Bronchial epithelial cell (primary cell): ENCODE data around the gene FJX1. TPM values are rescaled to one million over a fixed set of nuclear protein-coding genes. Genes with fewer than 3 reads are reported as not detected.

Experiments used
- DNase-seq: peaks from one replicate; pipeline ENCODE4 v3.0.0-alpha.2; 2010; ENCODE audit warnings: low read depth
- FAIRE-seq: peaks from 2 replicates; lab custom pipeline; 2011; peaks lifted over from hg19 to GRCh38; lab: Jason Lieb, UNC
- H3K27me3 ChIP-seq: 2 replicates; pipeline ENCODE4 v1.5.1; 2011; ENCODE audit warnings: low read length; ENCODE audit not compliant: control insufficient read depth, insufficient read depth
- H3K36me3 ChIP-seq: 2 replicates; pipeline ENCODE4 v1.5.1; 2011; ENCODE audit warnings: low read length; ENCODE audit not compliant: control insufficient read depth, insufficient read depth
- H3K4me3 ChIP-seq: 2 replicates; pipeline ENCODE4 v1.5.1; 2011; ENCODE audit warnings: mild to moderate bottlenecking, low read depth, low read length, control low read depth
- CTCF ChIP-seq: IDR thresholded peaks from 2 replicates; pipeline ENCODE4 v1.5.1; 2011; ENCODE audit warnings: mild to moderate bottlenecking, moderate library complexity, low read length, control low read depth, inconsistent platforms; ENCODE audit not compliant: insufficient read depth, severe bottlenecking
- total RNA-seq: library from RNA; depleted of rRNA; stranded (reverse); fragments of >200 nt; gene quantifications from 2 replicates; pipeline ENCODE4 v1.2.1, GENCODE V29; 2014

Gene FJX1
- total RNA-seq, 1 donor from 2014 or later: 24.7 TPM

GRCh38 chr11:35620795-35621194, 2.5 kb downstream of the FJX1 start:
- no peak for TF ChIP-seq CTCF
- H3K27me3 ChIP-seq: no peaks in the 10 kb centered on the region
- peak overlapping the region; percentile 87 for H3K4me3 ChIP-seq
- no peak for FAIRE-seq
- no peaks in the 10 kb centered on the region for H3K36me3 ChIP-seq
- no peak for DNase-seq

GRCh38 chr11:35621620-35622019, 3.4 kb downstream of the FJX1 start:
- no peaks in the 10 kb centered on the region for H3K36me3 ChIP-seq
- FAIRE-seq: no peak
- DNase-seq: peak; percentile 54
- TF ChIP-seq CTCF: no peak
- peak overlapping the region; percentile 87 for H3K4me3 ChIP-seq
- no peaks in the 10 kb centered on the region for H3K27me3 ChIP-seq

- TF ChIP-seq CTCF: no peak
- DNase-seq (peak; percentile 95), FAIRE-seq (no peak)
- Histone ChIP-seq H3K4me3 (no peak overlapping the region), H3K36me3 (no peaks in the 10 kb centered on the region), H3K27me3 (no peaks in the 10 kb centered on the region)
Observed at GRCh38 chr11:35622070-35622469, 3.8 kb downstream of the FJX1 start.

GRCh38 chr11:35623621-35624168, 5.4 kb downstream of the FJX1 start:
- H3K36me3 ChIP-seq: no peaks in the 10 kb centered on the region
- DNase-seq: peak; percentile 98
- FAIRE-seq: no peak
- no peaks in the 10 kb centered on the region for H3K27me3 ChIP-seq
- no peak overlapping the region for H3K4me3 ChIP-seq
- TF ChIP-seq CTCF: no peak

GRCh38 chr11:35624316-35624715, 6.1 kb downstream of the FJX1 start:
- TF ChIP-seq CTCF: no peak
- Histone ChIP-seq H3K4me3 (no peak overlapping the region), H3K27me3 (no peaks in the 10 kb centered on the region), H3K36me3 (no peaks in the 10 kb centered on the region)
- DNase-seq: no peak
- no peak for FAIRE-seq

- no peaks in the 10 kb centered on the region for H3K36me3 ChIP-seq
- TF ChIP-seq CTCF: no peak
- no peak for DNase-seq
- H3K4me3 ChIP-seq: no peak overlapping the region
- no peak for FAIRE-seq
- H3K27me3 ChIP-seq: no peaks in the 10 kb centered on the region
Observed at GRCh38 chr11:35624781-35625180, 6.5 kb downstream of the FJX1 start.
